HCT116 (cell line): ENCODE data around the gene PTOV1. TPM values are rescaled to one million over a fixed set of nuclear protein-coding genes. Genes with fewer than 3 reads are reported as not detected.

ENCODE experiments used
- ATAC-seq: fragments of 200-7000 bp; cut with Tn5 transposase; 2 replicates; pipeline ENCODE4 v1.9.1; 2020; ENCODE audit warnings: mild to moderate bottlenecking, moderate library complexity
- BruUV-seq: library from RNA; stranded (reverse); fragments of 400-500 nt; replicated peaks from 2 replicates; lab custom pipeline; 2021; lab: Mats Ljungman, UMichigan
- CTCF ChIA-PET: fragments of 300-600 bp; sonication (Branson Sonifier 250); formaldehyde crosslinking; loops from one replicate; lab custom pipeline; 2021; ENCODE audit warnings: antibody characterized with exemption; lab: Charles Lee
- POLR2A ChIA-PET: fragments of 300-600, 350-600 bp; sonication (Branson Sonifier 250); formaldehyde crosslinking; loops from one replicate; lab custom pipeline; 2021; ENCODE audit warnings: antibody characterized with exemption; lab: Charles Lee
- RAD21 ChIA-PET, 2 experiments: fragments of 300-600 bp; sonication (Branson Sonifier 250); formaldehyde crosslinking; loops; one replicate each; lab custom pipeline; 2023; ENCODE audit warnings: low total read pairs in 2 of 2; ENCODE audit not compliant: uncharacterized antibody in 2 of 2, unreplicated experiment in 2 of 2, low non-redundant PET in 1 of 2; lab: Charles Lee
- DNase-seq: peaks from one replicate; pipeline ENCODE4 v3.0.0-alpha.2; 2010; ENCODE audit warnings: low read depth, low spot score
- H2AFZ ChIP-seq: fragments of 200-600 bp; shearing (Covaris generic), sonication (generic); 2 replicates; pipeline ENCODE4 v1.6.1; 2017; ENCODE audit warnings: low read depth, mixed run types, mixed read lengths, antibody characterized with exemption, low read length; ENCODE audit not compliant: poor library complexity, severe bottlenecking
- H3K27ac ChIP-seq: 2 replicates; pipeline ENCODE4 v1.5.1; 2012; ENCODE audit warnings: low read depth, low read length
- H3K27me3 ChIP-seq: fragments of 200-600 bp; sonication (generic); 2 replicates; pipeline ENCODE4 v1.6.1; 2016; ENCODE audit warnings: mixed run types, low read length, mixed read lengths; ENCODE audit not compliant: insufficient read depth
- H3K36me3 ChIP-seq, 2 experiments: fragments of 200-500 bp in 1 of 2; fragments of 200-600 bp in 1 of 2; sonication (Bioruptor generic) in 1 of 2; sonication (generic) in 1 of 2; 2 replicates each; pipeline versions ENCODE4 v1.5.1 to v1.6.1; 2014 to 2016; ENCODE audit warnings: low read length in 2 of 2, inconsistent platforms in 1 of 2, mixed read lengths in 1 of 2, mixed run types in 1 of 2; ENCODE audit not compliant: insufficient read depth in 2 of 2, control insufficient read depth in 1 of 2
- H3K4me1 ChIP-seq, 2 experiments: fragments of 200-600 bp in 1 of 2; sonication (generic) in 1 of 2; 2 replicates each; pipeline versions ENCODE4 v1.5.1 to v1.6.1; 2012 to 2017; ENCODE audit warnings: low read length in 2 of 2, inconsistent platforms in 1 of 2, mild to moderate bottlenecking in 1 of 2, mixed read lengths in 1 of 2, mixed run types in 1 of 2, moderate library complexity in 1 of 2; ENCODE audit not compliant: insufficient read depth in 2 of 2, control insufficient read depth in 1 of 2
- H3K4me2 ChIP-seq: fragments of 200-600 bp; sonication (generic); 2 replicates; pipeline ENCODE4 v1.6.1; 2017; ENCODE audit warnings: mixed run types, low read length, mixed read lengths
- H3K4me3 ChIP-seq, 2 experiments: fragments of 200-600 bp in 1 of 2; sonication (generic) in 1 of 2; replicated peaks in 1 of 2; 2 replicates each; pipeline ENCODE4 v1.5.1; 2011 to 2016; ENCODE audit warnings: low read length in 2 of 2, control low read depth in 1 of 2, low read depth in 1 of 2, mild to moderate bottlenecking in 1 of 2, mixed read lengths in 1 of 2, mixed run types in 1 of 2
- H3K79me2 ChIP-seq: fragments of 200-600 bp; sonication (generic); 2 replicates; pipeline ENCODE4 v1.6.1; 2017; ENCODE audit warnings: mild to moderate bottlenecking, mixed run types, low read length, moderate library complexity, mixed read lengths; ENCODE audit not compliant: insufficient read depth
- H3K9ac ChIP-seq: fragments of 200-600 bp; sonication (generic); 2 replicates; pipeline ENCODE4 v1.6.1; 2016; ENCODE audit warnings: low read length, mixed read lengths
- H3K9me2 ChIP-seq: fragments of 200-600 bp; sonication (generic), shearing (Covaris generic); 2 replicates; pipeline ENCODE4 v1.6.1; 2017; ENCODE audit warnings: mixed run types, mild to moderate bottlenecking, moderate library complexity; ENCODE audit not compliant: insufficient read depth
- H3K9me3 ChIP-seq, 2 experiments: fragments of 200-500 bp in 1 of 2; fragments of 200-600 bp in 1 of 2; sonication (Bioruptor generic) in 1 of 2; sonication (generic) in 1 of 2; 2 replicates each; pipeline ENCODE4 v1.6.1; 2014 to 2017; ENCODE audit warnings: low read length in 2 of 2, mixed read lengths in 2 of 2, inconsistent platforms in 1 of 2, low read depth in 1 of 2, mild to moderate bottlenecking in 1 of 2, mixed run types in 1 of 2, moderate library complexity in 1 of 2; ENCODE audit not compliant: control insufficient read depth in 1 of 2, insufficient read depth in 1 of 2
- H4K20me1 ChIP-seq: fragments of 200-600 bp; sonication (generic), shearing (Covaris generic); 2 replicates; pipeline ENCODE4 v1.6.1; 2017; ENCODE audit warnings: mixed run types, mild to moderate bottlenecking, moderate library complexity; ENCODE audit not compliant: insufficient read depth
- CBX3 ChIP-seq: IDR thresholded peaks from 2 replicates; pipeline ENCODE4 v1.6.1; 2012; ENCODE audit warnings: low read depth
- CEBPB ChIP-seq: IDR thresholded peaks from 2 replicates; pipeline ENCODE4 v1.6.1; 2012; ENCODE audit warnings: low read depth
- EGR1 ChIP-seq: IDR thresholded peaks from 2 replicates; pipeline ENCODE4 v1.6.1; 2012; ENCODE audit warnings: low read depth
- ELF1 ChIP-seq: IDR thresholded peaks from 2 replicates; pipeline ENCODE4 v1.6.1; 2012; ENCODE audit warnings: low read depth, borderline replicate concordance
- EZH2phosphoT487 ChIP-seq: fragments of 200-600 bp; IDR thresholded peaks from 2 replicates; pipeline ENCODE4 v1.6.1; 2018; ENCODE audit warnings: antibody characterized with exemption, borderline replicate concordance
- FOSL1 ChIP-seq: IDR thresholded peaks from 2 replicates; pipeline ENCODE4 v1.6.1; 2012; ENCODE audit warnings: low read depth
- JUND ChIP-seq: IDR thresholded peaks from 2 replicates; pipeline ENCODE4 v1.6.1; 2012
- POLR2A ChIP-seq: IDR thresholded peaks from 2 replicates; pipeline ENCODE4 v1.7.0; 2011; ENCODE audit warnings: borderline replicate concordance; ENCODE audit not compliant: insufficient read depth, insufficient read length; ENCODE audit errors: extremely low read depth
- SIN3A ChIP-seq: IDR thresholded peaks from 2 replicates; pipeline ENCODE4 v1.6.1; 2012; ENCODE audit warnings: low read depth
- TCF7L2 ChIP-seq: IDR thresholded peaks from 2 replicates; pipeline ENCODE4 v1.7.0; 2011; ENCODE audit warnings: borderline replicate concordance, inconsistent platforms; ENCODE audit not compliant: insufficient read depth, insufficient read length; ENCODE audit errors: extremely low read depth
- YY1 ChIP-seq: IDR thresholded peaks from 2 replicates; pipeline ENCODE4 v1.6.1; 2011; ENCODE audit warnings: low read length, low read depth, moderate library complexity, mild to moderate bottlenecking; ENCODE audit not compliant: insufficient replicate concordance; ENCODE audit errors: extremely low read depth
- ZNF274 ChIP-seq: fragments of 200-500 bp; sonication (Bioruptor generic); IDR thresholded peaks from 2 replicates; pipeline ENCODE4 v1.6.1; 2014; ENCODE audit warnings: mild to moderate bottlenecking, low read depth, low read length, inconsistent platforms
- intact Hi-C: fragments of 100-400 bp; cut with micrococcal nuclease; formaldehyde crosslinking; loops from 2 replicates; pipeline ENCODE4 v1.10.0; 2022
- total RNA-seq: library from RNA; stranded (reverse); gene quantifications from one replicate; pipeline ENCODE4 v1.2.1, GENCODE V29; 2021; ENCODE audit not compliant: unreplicated experiment
- TF ChIP-seq, protein P1 (sequence below): IDR thresholded peaks from 2 replicates; pipeline ENCODE4 v1.6.1; 2012; ENCODE audit warnings: low read depth
- TF ChIP-seq, protein P2 (sequence below): IDR thresholded peaks from 2 replicates; pipeline ENCODE4 v1.6.1; 2012
- TF ChIP-seq, protein P3 (sequence below): IDR thresholded peaks from 2 replicates; pipeline ENCODE4 v1.6.1; 2011; ENCODE audit warnings: mild to moderate bottlenecking, low read length, moderate library complexity; ENCODE audit not compliant: insufficient replicate concordance; ENCODE audit errors: extremely low read depth

The PTOV1 gene
- total RNA-seq, 1 experiment from 2014 or later = 236 TPM

GRCh38 chr19:49894879-49895565 lies 44.1 kb downstream of the PTOV1 start:
- Histone ChIP-seq H3K9ac (no peak overlapping the region), H3K79me2 (no peaks in the 10 kb centered on the region), H3K4me1 (peaks cover 3 to 16% of the 10 kb centered on the region in 2 experiments), H3K27ac (no peak overlapping the region), H4K20me1 (no peaks in the 10 kb centered on the region), H2AFZ (no peak overlapping the region), H3K4me2 (no peak overlapping the region), H3K27me3 (no peaks in the 10 kb centered on the region), H3K36me3 (no peaks in the 10 kb centered on the region), H3K4me3 (no peak overlapping the region), H3K9me2 (no peaks in the 10 kb centered on the region), H3K9me3 (no peaks in the 10 kb centered on the region)
- ChIA-PET CTCF (no interaction called here), RAD21 (no interaction called here), POLR2A (no interaction called here)
- no peak for ATAC-seq
- intact Hi-C loops = no loop called here
- BruUV-seq = no TSS peak
- DNase-seq = no peak
- TF ChIP-seq ELF1 (no peak), EGR1 (no peak), CEBPB (no peak), JUND (no peak), YY1 (no peak), ZNF274 (no peak), EZH2phosphoT487 (no peak), FOSL1 (no peak), CBX3 (no peak), POLR2A (no peak), SIN3A (no peak), TCF7L2 (no peak)
- TF ChIP-seq, protein P1, sequence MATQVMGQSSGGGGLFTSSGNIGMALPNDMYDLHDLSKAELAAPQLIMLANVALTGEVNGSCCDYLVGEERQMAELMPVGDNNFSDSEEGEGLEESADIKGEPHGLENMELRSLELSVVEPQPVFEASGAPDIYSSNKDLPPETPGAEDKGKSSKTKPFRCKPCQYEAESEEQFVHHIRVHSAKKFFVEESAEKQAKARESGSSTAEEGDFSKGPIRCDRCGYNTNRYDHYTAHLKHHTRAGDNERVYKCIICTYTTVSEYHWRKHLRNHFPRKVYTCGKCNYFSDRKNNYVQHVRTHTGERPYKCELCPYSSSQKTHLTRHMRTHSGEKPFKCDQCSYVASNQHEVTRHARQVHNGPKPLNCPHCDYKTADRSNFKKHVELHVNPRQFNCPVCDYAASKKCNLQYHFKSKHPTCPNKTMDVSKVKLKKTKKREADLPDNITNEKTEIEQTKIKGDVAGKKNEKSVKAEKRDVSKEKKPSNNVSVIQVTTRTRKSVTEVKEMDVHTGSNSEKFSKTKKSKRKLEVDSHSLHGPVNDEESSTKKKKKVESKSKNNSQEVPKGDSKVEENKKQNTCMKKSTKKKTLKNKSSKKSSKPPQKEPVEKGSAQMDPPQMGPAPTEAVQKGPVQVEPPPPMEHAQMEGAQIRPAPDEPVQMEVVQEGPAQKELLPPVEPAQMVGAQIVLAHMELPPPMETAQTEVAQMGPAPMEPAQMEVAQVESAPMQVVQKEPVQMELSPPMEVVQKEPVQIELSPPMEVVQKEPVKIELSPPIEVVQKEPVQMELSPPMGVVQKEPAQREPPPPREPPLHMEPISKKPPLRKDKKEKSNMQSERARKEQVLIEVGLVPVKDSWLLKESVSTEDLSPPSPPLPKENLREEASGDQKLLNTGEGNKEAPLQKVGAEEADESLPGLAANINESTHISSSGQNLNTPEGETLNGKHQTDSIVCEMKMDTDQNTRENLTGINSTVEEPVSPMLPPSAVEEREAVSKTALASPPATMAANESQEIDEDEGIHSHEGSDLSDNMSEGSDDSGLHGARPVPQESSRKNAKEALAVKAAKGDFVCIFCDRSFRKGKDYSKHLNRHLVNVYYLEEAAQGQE = no peak
- TF ChIP-seq, protein P2, sequence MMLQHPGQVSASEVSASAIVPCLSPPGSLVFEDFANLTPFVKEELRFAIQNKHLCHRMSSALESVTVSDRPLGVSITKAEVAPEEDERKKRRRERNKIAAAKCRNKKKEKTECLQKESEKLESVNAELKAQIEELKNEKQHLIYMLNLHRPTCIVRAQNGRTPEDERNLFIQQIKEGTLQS = no peak
- TF ChIP-seq, protein P3, sequence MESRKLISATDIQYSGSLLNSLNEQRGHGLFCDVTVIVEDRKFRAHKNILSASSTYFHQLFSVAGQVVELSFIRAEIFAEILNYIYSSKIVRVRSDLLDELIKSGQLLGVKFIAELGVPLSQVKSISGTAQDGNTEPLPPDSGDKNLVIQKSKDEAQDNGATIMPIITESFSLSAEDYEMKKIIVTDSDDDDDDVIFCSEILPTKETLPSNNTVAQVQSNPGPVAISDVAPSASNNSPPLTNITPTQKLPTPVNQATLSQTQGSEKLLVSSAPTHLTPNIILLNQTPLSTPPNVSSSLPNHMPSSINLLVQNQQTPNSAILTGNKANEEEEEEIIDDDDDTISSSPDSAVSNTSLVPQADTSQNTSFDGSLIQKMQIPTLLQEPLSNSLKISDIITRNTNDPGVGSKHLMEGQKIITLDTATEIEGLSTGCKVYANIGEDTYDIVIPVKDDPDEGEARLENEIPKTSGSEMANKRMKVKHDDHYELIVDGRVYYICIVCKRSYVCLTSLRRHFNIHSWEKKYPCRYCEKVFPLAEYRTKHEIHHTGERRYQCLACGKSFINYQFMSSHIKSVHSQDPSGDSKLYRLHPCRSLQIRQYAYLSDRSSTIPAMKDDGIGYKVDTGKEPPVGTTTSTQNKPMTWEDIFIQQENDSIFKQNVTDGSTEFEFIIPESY = no peak
